Stimulated activated CD4-positive, alpha-beta T cell treated with anti-CD3 and anti-CD28 coated beads, Interleukin-2, amount 100 ng/mL, for 48 hours (primary cell): Measurements from ENCODE around the gene SLC9A5.
A peak's percentile ranks its signal among the peaks of the same experiment; 100 is the strongest.

Experiments
- DNase-seq, 2 donors: peaks; one replicate each; pipeline ENCODE4 v3.0.0-alpha.2; 2020

The SLC9A5 gene

DNA sequence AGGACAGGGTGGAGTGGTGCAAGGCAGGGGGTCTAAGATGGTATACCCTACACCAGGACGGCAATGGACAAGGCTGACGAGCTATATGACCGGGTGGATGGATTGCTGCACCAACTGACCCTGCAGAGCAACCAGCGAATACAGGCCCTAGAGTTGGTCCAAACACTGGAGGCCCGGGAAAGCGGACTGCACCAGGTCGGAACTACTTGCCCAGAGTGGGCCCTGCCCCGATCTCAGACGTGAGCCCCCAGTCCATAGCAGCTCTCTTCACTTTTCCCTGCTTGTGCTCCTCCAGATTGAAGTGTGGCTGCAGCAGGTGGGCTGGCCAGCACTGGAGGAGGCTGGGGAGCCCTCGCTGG is 33.6 kb downstream of the SLC9A5 start:
- DNase-seq: no peak

GRCh38 chr16:67283039-67283825 is 34.5 kb downstream of the SLC9A5 start:
- DNase-seq: no peak

- DNase-seq: no peak
Observed at GRCh38 chr16:67283826-67284555, 35.2 kb downstream of the SLC9A5 start.

- no peak for DNase-seq
Observed at GRCh38 chr16:67284699-67285646, 36.2 kb downstream of the SLC9A5 start.

GRCh38 chr16:67286441-67287235 is 37.9 kb downstream of the SLC9A5 start:
- no peak for DNase-seq

- no peak for DNase-seq
Observed at GRCh38 chr16:67287960-67288359, 39.2 kb downstream of the SLC9A5 start.

- DNase-seq: no peak
Observed at GRCh38 chr16:67291461-67291860, 42.7 kb downstream of the SLC9A5 start.

DNA sequence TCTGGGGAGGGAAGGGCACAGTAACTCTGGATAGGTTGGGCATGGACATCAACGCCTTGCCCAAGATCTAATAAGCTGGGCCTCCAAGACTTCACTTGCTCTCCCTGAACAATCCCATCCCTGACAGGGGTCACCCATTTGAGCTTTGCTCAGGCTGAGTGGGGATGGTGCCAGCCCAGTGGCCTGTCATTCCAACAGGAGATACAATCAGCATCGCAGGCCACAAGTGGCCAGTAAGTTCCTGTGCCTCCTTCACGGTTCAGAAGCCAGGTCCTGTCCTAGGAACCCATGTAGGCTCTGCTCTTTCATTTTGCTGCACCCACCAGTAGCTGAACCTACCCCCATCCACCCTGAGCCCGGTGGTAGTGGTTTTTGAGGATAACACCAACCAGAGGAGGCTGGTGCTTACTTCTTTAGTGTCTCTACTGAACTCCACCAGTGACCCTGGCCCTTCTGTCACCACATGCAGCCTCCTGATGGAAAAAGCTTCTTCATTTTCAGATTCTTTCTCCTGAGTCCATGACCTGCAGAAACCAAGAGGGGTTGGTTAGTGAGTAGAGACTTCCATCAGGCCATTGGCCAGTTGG is 45.5 kb downstream of the SLC9A5 start:
- no peak for DNase-seq

- DNase-seq: no peak
Observed at GRCh38 chr16:67294938-67295361, 46.2 kb downstream of the SLC9A5 start.

- DNase-seq: no peak
Observed at GRCh38 chr16:67296420-67296819, 47.6 kb downstream of the SLC9A5 start.

- DNase-seq: no peak
Observed at GRCh38 chr16:67298277-67298676, 49.5 kb downstream of the SLC9A5 start.

DNA sequence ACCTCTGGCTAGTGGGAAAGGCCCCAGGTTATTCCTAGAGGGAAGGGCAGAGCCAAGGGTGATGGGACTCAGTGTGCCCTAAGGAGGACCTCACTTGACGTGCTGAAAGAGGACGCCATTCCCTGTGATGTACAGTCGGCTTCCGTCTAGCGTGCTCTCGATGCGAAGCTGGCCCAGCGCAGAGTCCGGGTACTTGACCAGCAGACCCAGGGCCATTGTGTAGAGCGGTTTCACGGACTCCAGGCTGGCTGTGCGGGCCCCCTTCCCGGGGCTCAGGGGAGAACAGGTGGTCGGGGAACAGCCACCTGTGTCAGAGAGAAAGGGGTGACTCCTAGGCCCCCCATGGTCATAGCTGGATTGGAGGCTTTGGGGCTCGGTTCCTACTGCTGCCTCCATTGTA is 50.5 kb downstream of the SLC9A5 start:
- no peak for DNase-seq

- DNase-seq: no peak
Observed at GRCh38 chr16:67301080-67301782, 52.5 kb downstream of the SLC9A5 start.

- DNase-seq: no peak
Observed at GRCh38 chr16:67302076-67302475, 53.3 kb downstream of the SLC9A5 start.

DNA sequence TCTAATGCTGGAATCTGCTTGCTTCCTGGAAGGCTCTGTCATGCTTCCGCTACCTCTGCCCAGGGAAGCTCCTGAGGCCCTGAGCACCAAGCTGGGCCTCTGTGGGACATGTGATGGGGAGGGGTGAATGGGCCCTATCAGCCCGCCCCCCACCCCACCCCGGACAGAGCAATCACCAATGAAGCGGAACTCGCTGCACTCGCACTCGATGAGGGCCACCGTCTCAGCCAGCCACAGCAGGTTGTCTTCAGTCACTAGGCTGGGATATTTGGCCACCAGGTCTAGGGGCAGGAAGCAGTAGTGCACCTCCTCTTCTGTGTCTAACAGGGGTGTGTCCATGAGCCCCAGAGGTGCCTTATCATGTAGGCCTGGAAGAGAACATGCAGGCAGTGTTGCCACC is 54.2 kb downstream of the SLC9A5 start:
- DNase-seq: no peak

DNA sequence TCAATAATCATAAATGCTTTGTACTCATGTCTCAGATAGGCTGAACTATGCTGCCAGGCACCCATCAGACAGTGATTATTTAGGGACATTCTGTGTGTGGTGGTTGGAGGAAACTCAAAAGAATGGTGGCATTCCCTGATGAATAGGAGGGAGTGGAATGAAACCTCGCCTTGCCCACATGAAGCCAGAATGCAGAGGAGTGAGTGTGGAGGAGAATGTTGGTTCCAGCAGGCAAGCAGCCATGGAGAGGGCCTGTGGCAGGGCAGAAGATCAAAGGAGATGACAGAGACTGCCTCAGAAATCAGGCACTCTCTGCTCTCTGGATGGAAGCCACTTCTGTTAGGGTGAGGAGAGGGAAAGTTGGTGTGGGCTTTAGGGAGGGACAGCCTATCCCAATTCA is 55.2 kb downstream of the SLC9A5 start:
- no peak for DNase-seq

DNA sequence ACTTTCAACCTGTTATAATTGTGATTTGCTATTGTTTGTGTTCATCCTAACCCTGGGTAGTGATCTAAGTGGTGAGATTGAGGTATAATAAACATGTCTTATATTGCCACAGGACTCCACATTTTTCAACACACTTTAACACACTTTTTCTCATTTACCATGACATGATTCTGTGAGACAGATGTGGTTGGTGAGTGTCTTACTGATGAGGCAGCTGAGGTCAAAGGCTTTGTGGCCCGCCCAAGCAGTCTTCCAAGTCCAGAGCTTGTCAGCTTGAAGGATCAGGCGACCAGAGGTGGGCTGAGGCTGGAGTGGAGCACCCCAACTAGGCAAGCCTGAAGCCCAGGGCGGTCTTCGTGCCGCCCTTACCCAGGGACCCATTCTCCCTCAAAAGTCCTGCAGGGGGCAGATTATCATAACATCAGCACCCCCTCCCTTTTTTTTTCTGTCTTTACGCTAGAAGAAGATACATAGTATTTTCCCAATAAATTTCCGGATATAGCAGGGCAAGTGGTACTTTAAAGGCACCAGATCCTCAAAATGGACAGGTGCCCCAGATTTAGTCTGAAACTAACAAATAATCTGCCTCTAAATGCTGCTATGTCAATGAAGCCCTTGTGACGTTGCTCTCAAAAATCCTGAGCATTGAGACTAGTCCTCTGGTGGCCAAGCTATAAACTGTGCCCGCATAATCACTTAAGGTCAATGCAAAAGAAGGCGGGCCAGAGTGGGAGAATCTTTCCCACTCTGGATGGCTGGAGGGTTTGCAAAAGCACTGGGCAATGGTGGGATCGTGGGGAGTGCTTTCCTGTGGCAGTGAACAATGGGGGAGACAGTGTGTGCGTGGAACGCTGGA is 56.7 kb downstream of the SLC9A5 start:
- DNase-seq: no peak

- DNase-seq: no peak
Observed at GRCh38 chr16:67310561-67310960, 61.8 kb downstream of the SLC9A5 start.

- peak; percentile 77 to 85 for DNase-seq
Observed at GRCh38 chr16:67311607-67312488, 63.1 kb downstream of the SLC9A5 start.
